Measurements from ENCODE around the gene C4B. TPM values are rescaled to one million over a fixed set of nuclear protein-coding genes. Genes with fewer than 3 reads are reported as not detected.
A peak's percentile ranks its signal among the peaks of the same experiment; 100 is the strongest.

The C4B gene
- total and polyA plus RNA-seq, 9 of the 15 experiments (the other 6 are each of a cell fraction or from before 2014, with no cell fraction given): 0.32 to 8.8 (median 5.4) TPM

- no peak for TF ChIP-seq STAT6 (CRISPR knock-in tag; IDR thresholded peaks at IDR 0.05)
- no peak for TF ChIP-seq EWSR1 (IDR thresholded peaks at IDR 0.05; ENCODE audit: borderline replicate concordance, low read depth, partially characterized antibody)
- TF ChIP-seq RFX1 (IDR thresholded peaks at IDR 0.05): no peak
- no peak for TF ChIP-seq POU5F1 (IDR thresholded peaks at IDR 0.05; ENCODE audit: borderline replicate concordance, low read depth, low read length, partially characterized antibody)
- TF ChIP-seq ZNF785 (CRISPR knock-in tag; IDR thresholded peaks at IDR 0.05): no peak
- no peak for TF ChIP-seq ZNF408 (CRISPR knock-in tag; IDR thresholded peaks at IDR 0.05; ENCODE audit: low read depth)
- TF ChIP-seq MAFK (IDR thresholded peaks at IDR 0.05; ENCODE audit: low read length): peak; percentile 90
- no peak for TF ChIP-seq ASH1L (IDR thresholded peaks at IDR 0.05; ENCODE audit: borderline replicate concordance, low read depth, partially characterized antibody)
- no peak for TF ChIP-seq ZNF175 (CRISPR knock-in tag; IDR thresholded peaks at IDR 0.05; ENCODE audit: low read depth)
- TF ChIP-seq ESRRB (CRISPR knock-in tag; IDR thresholded peaks at IDR 0.05; ENCODE audit: borderline replicate concordance): no peak
- TF ChIP-seq ZBTB49 (CRISPR knock-in tag; IDR thresholded peaks at IDR 0.05; ENCODE audit: borderline replicate concordance): no peak
- no peak for TF ChIP-seq ZNF561 (CRISPR knock-in tag; conservative IDR thresholded peaks at IDR 0.05)
- TF ChIP-seq ZBTB34 (CRISPR knock-in tag; IDR thresholded peaks at IDR 0.05): no peak
- TF ChIP-seq ZNF263 (CRISPR knock-in tag; IDR thresholded peaks at IDR 0.05; ENCODE audit: borderline replicate concordance): no peak
- TF ChIP-seq NFIC (IDR thresholded peaks at IDR 0.05): 0 out of 2 replicates have a peak, but pooled peaks have one; percentile 16
- TF ChIP-seq XRCC3 (IDR thresholded peaks at IDR 0.05): no peak
- TF ChIP-seq MITF (IDR thresholded peaks at IDR 0.05): no peak
- TF ChIP-seq BRD4 (IDR thresholded peaks at IDR 0.05): no peak
Observed at GRCh38 chr6:31969712-31970603, 44.6 kb upstream of the C4B start (continued).

Measured in K562 (cell line).